H9 (cell line): ENCODE results near the gene RELA. TPM values are rescaled to one million over a fixed set of nuclear protein-coding genes. Genes with fewer than 3 reads are reported as not detected.

ENCODE experiments used
- DNase-seq: peaks from one replicate; pipeline ENCODE4 v3.0.0-alpha.2; 2017
- H2AFZ ChIP-seq: one replicate; pipeline ENCODE4 v1.6.1; 2013; ENCODE audit warnings: mild to moderate bottlenecking, low read length, control low read depth, moderate library complexity
- H2AK5ac ChIP-seq: 2 replicates; pipeline ENCODE4 v1.6.1; 2013; ENCODE audit warnings: low read length, control low read depth, mixed read lengths; ENCODE audit not compliant: insufficient read length
- H2BK120ac ChIP-seq: one replicate; pipeline ENCODE4 v1.6.1; 2013; ENCODE audit warnings: low read depth, mild to moderate bottlenecking, low read length, control low read depth, inconsistent platforms; ENCODE audit not compliant: poor library complexity, severe bottlenecking
- H2BK12ac ChIP-seq: 2 replicates; pipeline ENCODE4 v1.6.1; 2013; ENCODE audit warnings: low read length, control low read depth, mixed read lengths, low read depth; ENCODE audit not compliant: insufficient read length
- H2BK15ac ChIP-seq: 2 replicates; pipeline ENCODE4 v1.6.1; 2013; ENCODE audit warnings: low read depth, low read length, control low read depth
- H2BK20ac ChIP-seq: one replicate; pipeline ENCODE4 v1.6.1; 2013; ENCODE audit warnings: low read depth, mild to moderate bottlenecking, low read length, control low read depth, inconsistent platforms; ENCODE audit not compliant: poor library complexity, severe bottlenecking
- H2BK5ac ChIP-seq: 2 replicates; pipeline ENCODE4 v1.6.1; 2013; ENCODE audit warnings: low read length, control low read depth, mixed read lengths; ENCODE audit not compliant: insufficient read length
- H3K14ac ChIP-seq: 2 replicates; pipeline ENCODE4 v1.6.1; 2013; ENCODE audit warnings: low read length, control low read depth; ENCODE audit not compliant: insufficient read depth
- H3K18ac ChIP-seq: 2 replicates; pipeline ENCODE4 v1.6.1; 2013; ENCODE audit warnings: low read depth, mild to moderate bottlenecking, mixed read lengths, low read length, control low read depth; ENCODE audit not compliant: insufficient read length
- H3K23ac ChIP-seq: 2 replicates; pipeline ENCODE4 v1.6.1; 2013; ENCODE audit warnings: low read length, control low read depth, mixed read lengths, low read depth; ENCODE audit not compliant: insufficient read length
- H3K23me2 ChIP-seq: 2 replicates; pipeline ENCODE4 v1.6.1; 2013; ENCODE audit warnings: low read depth, mild to moderate bottlenecking, mixed read lengths, low read length, control low read depth; ENCODE audit not compliant: insufficient read length, poor library complexity, severe bottlenecking
- H3K27ac ChIP-seq: 2 replicates; pipeline ENCODE4 v1.5.1; 2013; ENCODE audit warnings: low read length, control low read depth, mixed read lengths, low read depth; ENCODE audit not compliant: insufficient read length
- H3K27me3 ChIP-seq: 2 replicates; pipeline ENCODE4 v1.6.1; 2013; ENCODE audit warnings: low read length, control low read depth, inconsistent platforms; ENCODE audit not compliant: insufficient read depth
- H3K4ac ChIP-seq: 2 replicates; pipeline ENCODE4 v1.6.1; 2013; ENCODE audit warnings: low read depth, mild to moderate bottlenecking, control low read depth, inconsistent platforms, low read length, moderate library complexity
- H3K4me1 ChIP-seq: 2 replicates; pipeline ENCODE4 v1.6.1; 2013; ENCODE audit warnings: low read length, control low read depth, inconsistent platforms; ENCODE audit not compliant: insufficient read depth
- H3K4me2 ChIP-seq: 2 replicates; pipeline ENCODE4 v1.6.1; 2013; ENCODE audit warnings: low read length, control low read depth, mixed read lengths; ENCODE audit not compliant: insufficient read length, insufficient read depth
- H3K56ac ChIP-seq: 2 replicates; pipeline ENCODE4 v1.6.1; 2013; ENCODE audit warnings: low read depth, mild to moderate bottlenecking, mixed read lengths, low read length, control low read depth; ENCODE audit not compliant: insufficient read length
- H3K79me1 ChIP-seq: 2 replicates; pipeline ENCODE4 v1.6.1; 2013; ENCODE audit warnings: low read depth, mild to moderate bottlenecking, moderate library complexity, low read length, control low read depth, inconsistent platforms; ENCODE audit not compliant: insufficient read depth, poor library complexity, severe bottlenecking
- H3K79me2 ChIP-seq: 2 replicates; pipeline ENCODE4 v1.6.1; 2013; ENCODE audit warnings: low read length, control low read depth, inconsistent platforms; ENCODE audit not compliant: insufficient read depth
- H3K9ac ChIP-seq: 2 replicates; pipeline ENCODE4 v1.6.1; 2013; ENCODE audit warnings: low read length, control low read depth, mixed read lengths; ENCODE audit not compliant: insufficient read length; ENCODE audit errors: extremely low read depth
- H3K9me3 ChIP-seq: one replicate; pipeline ENCODE4 v1.6.1; 2013; ENCODE audit warnings: low read depth, low read length, inconsistent platforms; ENCODE audit not compliant: control insufficient read depth
- H3T11ph ChIP-seq: one replicate; pipeline ENCODE4 v1.6.1; 2013; ENCODE audit warnings: mild to moderate bottlenecking, low read length, control low read depth, inconsistent platforms
- H4K20me1 ChIP-seq: one replicate; pipeline ENCODE4 v1.6.1; 2013; ENCODE audit not compliant: control insufficient read depth, insufficient read length, insufficient read depth
- H4K5ac ChIP-seq: 2 replicates; pipeline ENCODE4 v1.6.1; 2013; ENCODE audit warnings: low read depth, mild to moderate bottlenecking, mixed read lengths, low read length, control low read depth; ENCODE audit not compliant: insufficient read length
- H4K8ac ChIP-seq: replicated peaks from 2 replicates; pipeline ENCODE4 v1.6.1; 2013; ENCODE audit warnings: low read length, control low read depth, mixed read lengths, low read depth; ENCODE audit not compliant: insufficient read length
- H4K91ac ChIP-seq: 2 replicates; pipeline ENCODE4 v1.6.1; 2013; ENCODE audit warnings: low read depth, mild to moderate bottlenecking, moderate library complexity, mixed read lengths, low read length, control low read depth; ENCODE audit not compliant: insufficient read length
- H3K27ac Mint-ChIP-seq, 3 experiments: 2 replicates in 2 of 3; 3 replicates in 1 of 3; pipeline ENCODE4 v1.8.0; 2020 to 2021; ENCODE audit warnings: mixed read lengths in 3 of 3, mild to moderate bottlenecking in 1 of 3, moderate library complexity in 1 of 3
- H3K27me3 Mint-ChIP-seq: 2 replicates; pipeline ENCODE4 v1.8.0; 2021; ENCODE audit warnings: low read depth, mild to moderate bottlenecking, moderate library complexity, mixed read lengths
- H3K36me3 Mint-ChIP-seq, 3 experiments: 2 replicates in 2 of 3; 3 replicates in 1 of 3; pipeline ENCODE4 v1.8.0; 2020 to 2021; ENCODE audit warnings: low read depth in 3 of 3, mixed read lengths in 3 of 3; ENCODE audit not compliant: insufficient read depth in 1 of 3
- H3K4me1 Mint-ChIP-seq, 2 experiments: 2 replicates each; pipeline ENCODE4 v1.8.0; 2020; ENCODE audit warnings: mixed read lengths in 2 of 2
- H3K4me3 Mint-ChIP-seq, 2 experiments: 2 replicates in 1 of 2; 3 replicates in 1 of 2; pipeline ENCODE4 v1.8.0; 2020 to 2021; ENCODE audit warnings: mild to moderate bottlenecking in 2 of 2, mixed read lengths in 2 of 2, moderate library complexity in 1 of 2
- H3K9me3 Mint-ChIP-seq, 2 experiments: 2 replicates in 1 of 2; 3 replicates in 1 of 2; pipeline ENCODE4 v1.8.0; 2020; ENCODE audit warnings: mild to moderate bottlenecking in 2 of 2, mixed read lengths in 2 of 2, moderate library complexity in 1 of 2
- WGBS: extraction: QIAGEN DNeasy Blood & Tissue Kit; methylation state at CpG from one replicate; pipeline ENCODE4 v1.1.7; 2013; ENCODE audit warnings: missing lambda C conversion rate, low lambda C conversion rate, mixed read lengths; ENCODE audit not compliant: insufficient read length; ENCODE audit errors: extremely low coverage; 5-methylcytosine and 5-hydroxymethylcytosine counted together
- total RNA-seq: library from RNA; stranded (reverse); gene quantifications from 2 replicates; pipeline ENCODE4 v1.2.1, GENCODE V29; 2021
- TF ChIP-seq, protein P1 (sequence below): fragments of 200-600 bp; sonication (generic); conservative IDR thresholded peaks from 3 replicates; pipeline ENCODE4 v1.8.0; 2021; ENCODE audit warnings: antibody characterized with exemption, mild to moderate bottlenecking

Gene RELA
- total RNA-seq, 1 experiment from 2014 or later, result 48.8 TPM

DNA sequence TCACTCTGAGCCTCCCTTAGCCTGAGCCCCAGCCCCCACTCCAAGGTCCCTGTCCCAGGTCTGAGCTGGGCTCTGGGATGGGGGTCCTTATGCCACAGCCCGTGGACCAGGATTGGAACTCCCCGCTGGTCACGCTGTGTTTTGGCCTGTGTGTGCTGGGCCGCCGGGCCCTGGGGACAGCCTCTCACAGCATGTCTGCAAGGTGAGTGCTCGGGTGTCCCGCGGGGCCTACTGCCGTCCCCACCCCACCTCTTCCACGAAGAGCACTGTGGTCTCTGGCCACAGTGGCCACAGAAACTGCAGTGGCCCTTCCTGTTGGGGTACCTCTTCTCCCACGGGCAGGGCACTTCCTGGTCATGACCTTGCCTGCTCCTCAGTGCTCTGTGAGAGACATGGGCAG lies 28.3 kb downstream of the RELA start:
- no peak overlapping the region for H3T11ph ChIP-seq
- no peak overlapping the region for H3K56ac ChIP-seq
- H2BK120ac ChIP-seq, result no peak overlapping the region
- no peak overlapping the region for H3K23ac ChIP-seq
- DNase-seq, result no peak
- TF ChIP-seq, protein P1, sequence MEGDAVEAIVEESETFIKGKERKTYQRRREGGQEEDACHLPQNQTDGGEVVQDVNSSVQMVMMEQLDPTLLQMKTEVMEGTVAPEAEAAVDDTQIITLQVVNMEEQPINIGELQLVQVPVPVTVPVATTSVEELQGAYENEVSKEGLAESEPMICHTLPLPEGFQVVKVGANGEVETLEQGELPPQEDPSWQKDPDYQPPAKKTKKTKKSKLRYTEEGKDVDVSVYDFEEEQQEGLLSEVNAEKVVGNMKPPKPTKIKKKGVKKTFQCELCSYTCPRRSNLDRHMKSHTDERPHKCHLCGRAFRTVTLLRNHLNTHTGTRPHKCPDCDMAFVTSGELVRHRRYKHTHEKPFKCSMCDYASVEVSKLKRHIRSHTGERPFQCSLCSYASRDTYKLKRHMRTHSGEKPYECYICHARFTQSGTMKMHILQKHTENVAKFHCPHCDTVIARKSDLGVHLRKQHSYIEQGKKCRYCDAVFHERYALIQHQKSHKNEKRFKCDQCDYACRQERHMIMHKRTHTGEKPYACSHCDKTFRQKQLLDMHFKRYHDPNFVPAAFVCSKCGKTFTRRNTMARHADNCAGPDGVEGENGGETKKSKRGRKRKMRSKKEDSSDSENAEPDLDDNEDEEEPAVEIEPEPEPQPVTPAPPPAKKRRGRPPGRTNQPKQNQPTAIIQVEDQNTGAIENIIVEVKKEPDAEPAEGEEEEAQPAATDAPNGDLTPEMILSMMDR, result no peak
- Mint-ChIP-seq H3K4me1 (peaks cover 17 to 18% of the 10 kb centered on the region in 2 experiments), H3K4me3 (no peak overlapping the region), H3K27me3 (no peaks in the 10 kb centered on the region), H3K36me3 (peaks cover 16 to 42% (median 37%) of the 10 kb centered on the region in 3 experiments; a peak in 6 of 7 replicates), H3K27ac (no peak overlapping the region), H3K9me3 (no peaks in the 10 kb centered on the region)
- no peak overlapping the region for H3K27ac ChIP-seq
- no peak overlapping the region for H2BK20ac ChIP-seq
- no peak overlapping the region for H2BK15ac ChIP-seq
- H3K4me1 ChIP-seq, result no peaks in the 10 kb centered on the region; the same call in 1 of the 2 replicates
- H3K9ac ChIP-seq, result no peak overlapping the region
- no peak overlapping the region for H3K4me2 ChIP-seq
- H4K91ac ChIP-seq, result no peak overlapping the region
- no peak overlapping the region for H2BK12ac ChIP-seq
- no peak overlapping the region for H2AK5ac ChIP-seq
- H2AFZ ChIP-seq, result no peak overlapping the region
- H4K5ac ChIP-seq, result no peak overlapping the region
- H4K20me1 ChIP-seq, result no peaks in the 10 kb centered on the region
- H3K4ac ChIP-seq, result no peak overlapping the region
- no peaks in the 10 kb centered on the region for H3K79me2 ChIP-seq
- no CpG with 5 or more reads among the region's 11 CpGs for WGBS
- H3K14ac ChIP-seq, result no peak overlapping the region
- peaks cover 5% of the 10 kb centered on the region for H3K23me2 ChIP-seq
- no peak overlapping the region for H4K8ac ChIP-seq
- no peak overlapping the region for H2BK5ac ChIP-seq
- no peaks in the 10 kb centered on the region for H3K79me1 ChIP-seq
- H3K9me3 ChIP-seq, result no peaks in the 10 kb centered on the region
- H3K18ac ChIP-seq, result no peak overlapping the region
- H3K27me3 ChIP-seq, result no peaks in the 10 kb centered on the region
